Measurements from ENCODE around the gene USP10. TPM values are rescaled to one million over a fixed set of nuclear protein-coding genes. Genes with fewer than 3 reads are reported as not detected.

Gene USP10
- total and polyA plus RNA-seq, 4 donors: 28.2 to 46.1 (median 42.0) TPM

DNA sequence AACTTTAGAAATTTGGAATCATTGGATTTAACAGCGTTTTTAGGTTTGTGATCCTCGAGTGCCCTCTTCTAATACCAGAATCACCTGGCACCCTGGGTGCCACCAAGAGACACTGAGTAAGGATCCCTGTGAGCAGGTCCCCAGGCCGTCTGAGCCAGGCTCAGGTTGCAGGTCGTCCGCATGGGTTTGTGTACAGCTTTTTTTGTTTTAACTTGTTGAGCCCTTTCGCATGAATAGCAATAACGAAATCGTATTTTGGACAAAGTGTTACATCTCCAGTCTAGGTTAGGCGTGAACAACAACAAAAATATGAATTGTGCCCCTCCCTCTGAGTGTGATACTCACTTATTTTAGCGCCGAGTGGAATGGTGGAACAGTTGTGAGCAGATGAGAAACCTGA lies 10.9 kb downstream of the USP10 start:
- Histone ChIP-seq H3K9ac (ENCODE audit: low read depth in 1 of 2, low read length in 2 of 2) (no peak overlapping the region), H3K27ac (ENCODE audit: low read depth in 1 of 2, low read length in 2 of 2) (no peak overlapping the region), H3K4me1 (ENCODE audit: control insufficient read depth in 4 of 4, insufficient read depth in 4 of 4, low read length in 3 of 4) (peaks cover 10 to 19% (median 13%) of the 10 kb centered on the region in 4 donors), H3K36me3 (ENCODE audit: control insufficient read depth in 4 of 4, insufficient read depth in 3 of 4, low read depth in 1 of 4, low read length in 3 of 4) (no peaks in the 10 kb centered on the region), H3K27me3 (ENCODE audit: control insufficient read depth in 4 of 4, insufficient read depth in 4 of 4, low read length in 3 of 4) (no peaks in the 10 kb centered on the region), H3K4me3 (ENCODE audit: low read depth in 1 of 3, low read length in 3 of 3) (no peak overlapping the region), H3K9me3 (ENCODE audit: control insufficient read depth in 4 of 4, low read length in 3 of 4) (no peaks in the 10 kb centered on the region)
- WGBS: 92% methylated on average over 11 of the region's 11 CpGs
- DNase-seq (ENCODE audit: low spot score): no peak
- TF ChIP-seq EGR1 (IDR thresholded peaks at IDR 0.05; ENCODE audit: low read depth in 2 of 2) (no peak), NR2F2 (IDR thresholded peaks at IDR 0.05) (no peak), RXRA (IDR thresholded peaks at IDR 0.05) (no peak), RAD21 (IDR thresholded peaks at IDR 0.05) (no peak), FOXA2 (IDR thresholded peaks at IDR 0.05) (no peak), YY1 (IDR thresholded peaks at IDR 0.05) (no peak), GABPA (IDR thresholded peaks at IDR 0.05 in 1 of 2, conservative IDR thresholded peaks at IDR 0.05 in 1 of 2) (no peak), HNF4A (conservative IDR thresholded peaks at IDR 0.05) (no peak), SP1 (IDR thresholded peaks at IDR 0.05) (no peak), TAF1 (conservative IDR thresholded peaks at IDR 0.05) (no peak), FOXA1 (IDR thresholded peaks at IDR 0.05) (no peak), JUND (IDR thresholded peaks at IDR 0.05) (no peak), HNF4G (IDR thresholded peaks at IDR 0.05) (no peak)
- TF ChIP-seq, protein P1, sequence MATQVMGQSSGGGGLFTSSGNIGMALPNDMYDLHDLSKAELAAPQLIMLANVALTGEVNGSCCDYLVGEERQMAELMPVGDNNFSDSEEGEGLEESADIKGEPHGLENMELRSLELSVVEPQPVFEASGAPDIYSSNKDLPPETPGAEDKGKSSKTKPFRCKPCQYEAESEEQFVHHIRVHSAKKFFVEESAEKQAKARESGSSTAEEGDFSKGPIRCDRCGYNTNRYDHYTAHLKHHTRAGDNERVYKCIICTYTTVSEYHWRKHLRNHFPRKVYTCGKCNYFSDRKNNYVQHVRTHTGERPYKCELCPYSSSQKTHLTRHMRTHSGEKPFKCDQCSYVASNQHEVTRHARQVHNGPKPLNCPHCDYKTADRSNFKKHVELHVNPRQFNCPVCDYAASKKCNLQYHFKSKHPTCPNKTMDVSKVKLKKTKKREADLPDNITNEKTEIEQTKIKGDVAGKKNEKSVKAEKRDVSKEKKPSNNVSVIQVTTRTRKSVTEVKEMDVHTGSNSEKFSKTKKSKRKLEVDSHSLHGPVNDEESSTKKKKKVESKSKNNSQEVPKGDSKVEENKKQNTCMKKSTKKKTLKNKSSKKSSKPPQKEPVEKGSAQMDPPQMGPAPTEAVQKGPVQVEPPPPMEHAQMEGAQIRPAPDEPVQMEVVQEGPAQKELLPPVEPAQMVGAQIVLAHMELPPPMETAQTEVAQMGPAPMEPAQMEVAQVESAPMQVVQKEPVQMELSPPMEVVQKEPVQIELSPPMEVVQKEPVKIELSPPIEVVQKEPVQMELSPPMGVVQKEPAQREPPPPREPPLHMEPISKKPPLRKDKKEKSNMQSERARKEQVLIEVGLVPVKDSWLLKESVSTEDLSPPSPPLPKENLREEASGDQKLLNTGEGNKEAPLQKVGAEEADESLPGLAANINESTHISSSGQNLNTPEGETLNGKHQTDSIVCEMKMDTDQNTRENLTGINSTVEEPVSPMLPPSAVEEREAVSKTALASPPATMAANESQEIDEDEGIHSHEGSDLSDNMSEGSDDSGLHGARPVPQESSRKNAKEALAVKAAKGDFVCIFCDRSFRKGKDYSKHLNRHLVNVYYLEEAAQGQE (IDR thresholded peaks at IDR 0.05): no peak
- TF ChIP-seq, protein P2, sequence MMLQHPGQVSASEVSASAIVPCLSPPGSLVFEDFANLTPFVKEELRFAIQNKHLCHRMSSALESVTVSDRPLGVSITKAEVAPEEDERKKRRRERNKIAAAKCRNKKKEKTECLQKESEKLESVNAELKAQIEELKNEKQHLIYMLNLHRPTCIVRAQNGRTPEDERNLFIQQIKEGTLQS (IDR thresholded peaks at IDR 0.05): no peak
- TF ChIP-seq, protein P3, sequence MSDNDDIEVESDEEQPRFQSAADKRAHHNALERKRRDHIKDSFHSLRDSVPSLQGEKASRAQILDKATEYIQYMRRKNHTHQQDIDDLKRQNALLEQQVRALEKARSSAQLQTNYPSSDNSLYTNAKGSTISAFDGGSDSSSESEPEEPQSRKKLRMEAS (IDR thresholded peaks at IDR 0.05): no peak
- TF ChIP-seq, protein P4, sequence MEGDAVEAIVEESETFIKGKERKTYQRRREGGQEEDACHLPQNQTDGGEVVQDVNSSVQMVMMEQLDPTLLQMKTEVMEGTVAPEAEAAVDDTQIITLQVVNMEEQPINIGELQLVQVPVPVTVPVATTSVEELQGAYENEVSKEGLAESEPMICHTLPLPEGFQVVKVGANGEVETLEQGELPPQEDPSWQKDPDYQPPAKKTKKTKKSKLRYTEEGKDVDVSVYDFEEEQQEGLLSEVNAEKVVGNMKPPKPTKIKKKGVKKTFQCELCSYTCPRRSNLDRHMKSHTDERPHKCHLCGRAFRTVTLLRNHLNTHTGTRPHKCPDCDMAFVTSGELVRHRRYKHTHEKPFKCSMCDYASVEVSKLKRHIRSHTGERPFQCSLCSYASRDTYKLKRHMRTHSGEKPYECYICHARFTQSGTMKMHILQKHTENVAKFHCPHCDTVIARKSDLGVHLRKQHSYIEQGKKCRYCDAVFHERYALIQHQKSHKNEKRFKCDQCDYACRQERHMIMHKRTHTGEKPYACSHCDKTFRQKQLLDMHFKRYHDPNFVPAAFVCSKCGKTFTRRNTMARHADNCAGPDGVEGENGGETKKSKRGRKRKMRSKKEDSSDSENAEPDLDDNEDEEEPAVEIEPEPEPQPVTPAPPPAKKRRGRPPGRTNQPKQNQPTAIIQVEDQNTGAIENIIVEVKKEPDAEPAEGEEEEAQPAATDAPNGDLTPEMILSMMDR (IDR thresholded peaks at IDR 0.05; ENCODE audit: low read depth, low read length, missing input control): no peak
- TF ChIP-seq, protein P5, sequence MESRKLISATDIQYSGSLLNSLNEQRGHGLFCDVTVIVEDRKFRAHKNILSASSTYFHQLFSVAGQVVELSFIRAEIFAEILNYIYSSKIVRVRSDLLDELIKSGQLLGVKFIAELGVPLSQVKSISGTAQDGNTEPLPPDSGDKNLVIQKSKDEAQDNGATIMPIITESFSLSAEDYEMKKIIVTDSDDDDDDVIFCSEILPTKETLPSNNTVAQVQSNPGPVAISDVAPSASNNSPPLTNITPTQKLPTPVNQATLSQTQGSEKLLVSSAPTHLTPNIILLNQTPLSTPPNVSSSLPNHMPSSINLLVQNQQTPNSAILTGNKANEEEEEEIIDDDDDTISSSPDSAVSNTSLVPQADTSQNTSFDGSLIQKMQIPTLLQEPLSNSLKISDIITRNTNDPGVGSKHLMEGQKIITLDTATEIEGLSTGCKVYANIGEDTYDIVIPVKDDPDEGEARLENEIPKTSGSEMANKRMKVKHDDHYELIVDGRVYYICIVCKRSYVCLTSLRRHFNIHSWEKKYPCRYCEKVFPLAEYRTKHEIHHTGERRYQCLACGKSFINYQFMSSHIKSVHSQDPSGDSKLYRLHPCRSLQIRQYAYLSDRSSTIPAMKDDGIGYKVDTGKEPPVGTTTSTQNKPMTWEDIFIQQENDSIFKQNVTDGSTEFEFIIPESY (IDR thresholded peaks at IDR 0.05): no peak

Measured in liver (tissue), 9 donors.